GOT3 (cell line): ENCODE data around the gene CFAP53.
"Not testable (repeated sequence)": the region's sequence is repeated elsewhere in the genome, so short reads cannot be mapped to it uniquely, and the experiment has no call there.

ENCODE experiments used
- DNase-seq: peaks from one replicate; lab custom pipeline; 2025; ENCODE audit warnings: mixed read lengths; lab: John Stamatoyannopoulos, UW

The CFAP53 gene

GRCh38 chr18:50266248-50266704 lies at the start of gene CFAP53:
Gene CFAP53 (minus strand): TSS chr18:50266495. CDS start chr18:50266404, 91 bp downstream.
- peak; percentile 10 for DNase-seq

- DNase-seq, result no peak
These were observed 49.0 kb upstream of the CFAP53 start for GRCh38 chr18:50315100-50315871.

- no peak for DNase-seq
These were observed 47.7 kb upstream of the CFAP53 start for GRCh38 chr18:50313873-50314460.

GRCh38 chr18:50313031-50313607 lies 46.8 kb upstream of the CFAP53 start:
- no peak for DNase-seq

- DNase-seq, result no peak
These were observed 46.2 kb upstream of the CFAP53 start for GRCh38 chr18:50312296-50313030.

GRCh38 chr18:50311650-50312049 lies 45.4 kb upstream of the CFAP53 start:
- DNase-seq, result no peak

GRCh38 chr18:50310080-50310479 lies 43.8 kb upstream of the CFAP53 start:
- no peak for DNase-seq

- not testable (repeated sequence) for DNase-seq
These were observed 42.6 kb upstream of the CFAP53 start for GRCh38 chr18:50308851-50309250.

GRCh38 chr18:50307738-50308470 lies 41.6 kb upstream of the CFAP53 start:
- no peak for DNase-seq

GRCh38 chr18:50307400-50307737 lies 41.1 kb upstream of the CFAP53 start:
- no peak for DNase-seq

- DNase-seq, result no peak
These were observed 40.6 kb upstream of the CFAP53 start for GRCh38 chr18:50306944-50307343.

- DNase-seq, result no peak
These were observed 34.8 kb upstream of the CFAP53 start for GRCh38 chr18:50301074-50301473.

- DNase-seq, result no peak
These were observed 33.5 kb upstream of the CFAP53 start for GRCh38 chr18:50299626-50300388.

GRCh38 chr18:50298443-50299284 lies 32.4 kb upstream of the CFAP53 start:
- no peak for DNase-seq

- no peak for DNase-seq
These were observed 31.5 kb upstream of the CFAP53 start for GRCh38 chr18:50297621-50298442.

- no peak for DNase-seq
These were observed 26.7 kb upstream of the CFAP53 start for GRCh38 chr18:50293039-50293438.

GRCh38 chr18:50289108-50289443 lies 22.8 kb upstream of the CFAP53 start:
- DNase-seq, result no peak

- not testable (repeated sequence) for DNase-seq
These were observed 22.2 kb upstream of the CFAP53 start for GRCh38 chr18:50288348-50289107.
